Measurements from ENCODE around the gene MED13L.

DNA sequence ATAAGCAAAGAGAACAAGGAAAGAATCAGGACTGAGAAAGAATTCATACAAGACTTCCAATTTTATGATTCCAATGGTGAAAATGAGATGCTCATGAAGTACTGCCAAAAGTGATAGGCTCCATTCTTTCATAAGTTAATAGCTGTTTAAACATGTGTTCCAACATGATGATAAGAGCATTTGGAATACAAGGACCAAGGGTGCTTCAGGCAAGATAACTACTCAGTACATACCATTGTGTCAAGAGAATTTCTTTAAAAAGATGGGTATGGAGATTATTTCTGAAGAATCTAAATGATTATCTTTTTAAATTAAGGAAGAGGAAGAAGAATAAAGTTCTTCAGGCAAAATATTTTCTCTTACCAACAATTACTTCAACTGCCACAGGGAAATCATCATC, 258.1 kb downstream of the MED13L start:
- TF ChIP-seq POLR2A (IDR thresholded peaks at IDR 0.05) (no peak), POLR2AphosphoS5 (IDR thresholded peaks at IDR 0.05) (no peak)
- TF ChIP-seq, protein P1, sequence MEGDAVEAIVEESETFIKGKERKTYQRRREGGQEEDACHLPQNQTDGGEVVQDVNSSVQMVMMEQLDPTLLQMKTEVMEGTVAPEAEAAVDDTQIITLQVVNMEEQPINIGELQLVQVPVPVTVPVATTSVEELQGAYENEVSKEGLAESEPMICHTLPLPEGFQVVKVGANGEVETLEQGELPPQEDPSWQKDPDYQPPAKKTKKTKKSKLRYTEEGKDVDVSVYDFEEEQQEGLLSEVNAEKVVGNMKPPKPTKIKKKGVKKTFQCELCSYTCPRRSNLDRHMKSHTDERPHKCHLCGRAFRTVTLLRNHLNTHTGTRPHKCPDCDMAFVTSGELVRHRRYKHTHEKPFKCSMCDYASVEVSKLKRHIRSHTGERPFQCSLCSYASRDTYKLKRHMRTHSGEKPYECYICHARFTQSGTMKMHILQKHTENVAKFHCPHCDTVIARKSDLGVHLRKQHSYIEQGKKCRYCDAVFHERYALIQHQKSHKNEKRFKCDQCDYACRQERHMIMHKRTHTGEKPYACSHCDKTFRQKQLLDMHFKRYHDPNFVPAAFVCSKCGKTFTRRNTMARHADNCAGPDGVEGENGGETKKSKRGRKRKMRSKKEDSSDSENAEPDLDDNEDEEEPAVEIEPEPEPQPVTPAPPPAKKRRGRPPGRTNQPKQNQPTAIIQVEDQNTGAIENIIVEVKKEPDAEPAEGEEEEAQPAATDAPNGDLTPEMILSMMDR (IDR thresholded peaks at IDR 0.05) = no peak

Measured in breast epithelium (tissue), 3 donors.